Stimulated activated CD4-positive, alpha-beta T cell treated with anti-CD3 and anti-CD28 coated beads, Interleukin-1b, Interleukin-23, amount 100 ng/mL, for 1 hour (primary cell): ENCODE measurements around the gene ARHGAP18.

Source experiments
- DNase-seq, 2 donors: peaks; one replicate each; pipeline ENCODE4 v3.0.0-alpha.2; 2020; ENCODE audit warnings: low read depth in 2 of 2

ARHGAP18 gene

DNA sequence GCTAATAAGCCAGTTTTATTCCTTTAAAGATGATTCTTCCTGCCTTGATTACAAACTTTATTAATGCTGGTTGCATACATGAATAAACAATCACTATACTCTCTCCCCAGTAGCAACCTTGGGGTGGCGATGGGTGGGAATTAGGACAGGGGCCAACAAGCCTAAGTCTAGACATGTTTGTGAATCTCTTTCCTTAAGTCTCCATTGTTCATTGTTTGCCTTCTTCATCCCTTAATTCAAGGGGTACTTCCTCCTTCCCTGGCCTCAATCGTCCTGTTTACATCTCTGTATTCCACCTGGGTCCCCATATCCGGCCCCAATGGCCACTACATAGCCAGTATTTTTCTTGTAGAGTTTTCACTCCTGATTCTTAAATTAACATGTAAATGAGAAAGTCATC is 66.0 kb downstream of the ARHGAP18 start:
- DNase-seq, result no peak

DNA sequence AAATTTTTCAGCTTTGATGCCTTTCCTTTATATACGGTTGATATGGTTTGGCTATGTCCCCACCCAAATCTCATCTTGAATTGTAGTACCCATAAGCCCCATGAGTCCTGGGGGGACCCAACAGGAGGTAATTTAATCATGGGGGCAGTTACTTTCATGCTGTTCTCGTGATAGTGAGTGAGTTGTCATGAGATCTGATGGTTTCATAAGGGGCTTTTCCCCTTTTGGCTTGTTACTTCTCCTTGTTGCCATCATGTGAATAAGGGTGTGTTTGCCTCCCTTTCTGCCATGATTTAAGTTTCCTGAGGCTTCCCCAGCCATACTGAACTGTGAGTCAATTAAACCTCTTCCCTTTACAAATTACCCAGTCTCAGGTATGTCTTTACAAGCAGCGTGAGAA is 66.8 kb downstream of the ARHGAP18 start:
- DNase-seq, result no peak

DNA sequence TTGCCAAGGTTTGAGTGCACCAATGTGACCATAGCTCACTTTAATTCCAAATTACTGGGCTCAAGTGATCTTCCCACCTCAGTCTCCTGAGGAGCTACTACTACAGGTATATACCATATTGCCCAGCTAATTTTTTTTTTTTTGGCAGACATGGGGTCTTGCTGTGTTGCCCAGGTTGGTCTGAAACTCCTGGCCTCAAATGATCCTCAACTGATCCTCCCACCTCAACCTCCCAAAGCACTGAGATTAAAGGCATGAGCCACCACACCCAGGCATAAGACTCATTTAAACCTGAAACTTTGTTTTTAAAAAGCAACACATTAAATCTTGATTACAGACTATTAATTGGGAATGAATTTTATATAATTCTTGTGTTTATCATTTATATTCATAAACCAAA is 67.7 kb downstream of the ARHGAP18 start:
- no peak for DNase-seq

- no peak for DNase-seq
Observed at GRCh38 chr6:129641344-129641743, 68.6 kb downstream of the ARHGAP18 start.

- DNase-seq, result no peak
Observed at GRCh38 chr6:129638686-129639085, 71.3 kb downstream of the ARHGAP18 start.

GRCh38 chr6:129638055-129638684 is 71.8 kb downstream of the ARHGAP18 start:
- DNase-seq, result no peak

GRCh38 chr6:129637340-129638054 is 72.5 kb downstream of the ARHGAP18 start:
- no peak for DNase-seq

DNA sequence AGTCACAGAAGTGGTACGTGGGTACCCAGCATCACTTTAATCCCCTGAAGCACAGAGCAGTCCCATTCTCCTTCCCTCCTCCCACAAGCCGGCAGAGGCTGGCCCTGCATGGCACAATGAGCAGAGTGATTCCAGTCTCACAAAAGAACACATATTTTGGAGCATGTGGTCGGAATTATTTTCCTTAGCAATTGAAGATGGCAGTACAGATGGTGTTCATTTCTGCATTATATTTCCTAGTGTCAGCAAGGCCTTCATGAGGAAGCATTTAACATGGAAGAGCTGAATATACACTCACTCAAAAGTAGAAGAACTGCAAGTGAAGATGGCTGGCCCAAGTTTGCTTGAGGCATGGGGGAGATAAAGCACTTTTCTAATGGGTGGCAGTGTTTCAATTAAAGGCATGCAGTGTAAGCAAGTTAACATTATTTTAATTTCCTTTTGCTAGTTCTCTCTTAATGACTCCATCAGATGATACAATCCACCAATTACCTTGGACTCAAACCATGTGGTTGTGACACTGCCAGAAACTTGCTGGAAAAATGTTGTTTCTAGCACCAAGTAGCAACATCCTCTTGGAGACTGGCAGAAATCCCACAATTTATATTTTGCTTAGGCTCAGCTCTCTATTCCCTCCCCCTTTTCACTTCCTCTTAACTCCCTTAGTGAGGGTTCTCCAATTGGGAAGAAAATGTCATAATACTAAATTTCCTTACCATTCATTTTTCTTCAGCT is 74.4 kb downstream of the ARHGAP18 start:
- no peak for DNase-seq

- DNase-seq, result no peak
Observed at GRCh38 chr6:129634411-129635230, 75.4 kb downstream of the ARHGAP18 start.

DNA sequence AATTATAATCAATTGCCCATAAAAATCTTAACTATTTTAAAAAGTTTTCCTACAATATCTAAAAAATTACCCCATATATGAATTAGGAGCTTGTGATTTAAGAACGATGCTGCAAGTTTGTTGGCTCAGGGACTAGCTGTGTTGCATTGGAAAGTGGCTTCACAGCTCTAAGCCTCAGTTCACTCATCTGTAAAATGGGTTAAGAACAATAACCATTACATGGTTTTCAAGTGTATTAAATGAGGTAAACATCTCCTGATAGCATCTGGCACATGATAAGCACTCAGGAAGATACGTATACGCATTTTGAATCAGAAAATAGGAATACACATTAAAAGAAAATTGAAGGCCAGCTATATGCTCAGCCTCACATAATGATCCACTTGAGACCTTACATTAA is 76.4 kb downstream of the ARHGAP18 start:
- no peak for DNase-seq

- no peak for DNase-seq
Observed at GRCh38 chr6:129632172-129632613, 77.8 kb downstream of the ARHGAP18 start.

GRCh38 chr6:129631070-129631469 is 78.9 kb downstream of the ARHGAP18 start:
- no peak for DNase-seq

- DNase-seq, result no peak
Observed at GRCh38 chr6:129630596-129630995, 79.4 kb downstream of the ARHGAP18 start.

DNA sequence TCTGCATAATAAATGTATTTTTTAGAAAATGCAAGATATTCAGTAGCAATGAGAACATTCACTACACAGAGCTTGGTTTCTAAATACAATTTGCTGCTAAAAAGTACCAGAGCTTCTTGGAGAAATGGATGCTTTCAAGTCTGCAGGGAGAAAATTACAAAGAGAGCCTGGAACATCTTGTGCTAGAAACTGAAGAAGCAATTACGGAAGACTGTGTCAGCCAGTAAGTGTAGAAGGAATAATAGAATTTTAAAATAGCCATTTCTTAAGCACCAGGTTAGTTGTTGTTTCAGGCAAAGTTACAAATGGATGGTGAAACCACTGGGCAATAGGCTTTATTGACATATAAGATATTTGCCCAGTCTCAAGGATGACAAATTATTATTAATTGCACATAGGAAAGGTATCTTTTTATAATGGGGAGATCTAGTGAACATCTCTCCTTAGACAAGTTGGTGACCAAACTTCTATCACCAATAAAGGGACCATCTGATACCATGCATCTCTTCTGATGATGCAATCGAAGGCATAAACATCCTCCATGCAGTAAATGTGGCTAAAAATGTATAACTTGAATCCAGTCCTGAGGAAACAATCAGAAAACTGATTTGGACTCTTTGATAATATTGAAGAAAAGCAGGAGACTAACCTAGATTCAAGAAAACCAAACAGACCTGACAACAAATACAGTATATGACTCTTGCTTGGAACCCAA is 81.7 kb downstream of the ARHGAP18 start:
- no peak for DNase-seq

DNA sequence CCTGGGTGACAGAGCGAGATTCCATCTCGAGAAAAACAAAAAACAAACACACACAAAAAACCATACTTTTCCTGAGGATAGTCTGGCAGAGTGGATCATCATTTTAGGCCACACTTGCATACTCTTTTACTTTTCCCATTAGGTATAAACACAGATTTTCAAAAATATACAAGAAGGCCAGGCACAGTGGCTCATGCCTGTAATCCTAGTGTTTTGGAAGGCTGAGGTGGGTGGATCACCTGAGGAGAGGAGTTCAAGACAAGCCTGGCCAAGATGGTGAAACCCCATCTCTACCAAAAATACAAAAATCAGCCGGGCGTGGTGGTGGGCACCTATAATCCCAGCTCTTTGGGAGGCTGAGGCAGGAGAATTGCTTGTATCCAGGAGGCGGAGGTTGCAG is 85.5 kb downstream of the ARHGAP18 start:
- DNase-seq, result no peak

DNA sequence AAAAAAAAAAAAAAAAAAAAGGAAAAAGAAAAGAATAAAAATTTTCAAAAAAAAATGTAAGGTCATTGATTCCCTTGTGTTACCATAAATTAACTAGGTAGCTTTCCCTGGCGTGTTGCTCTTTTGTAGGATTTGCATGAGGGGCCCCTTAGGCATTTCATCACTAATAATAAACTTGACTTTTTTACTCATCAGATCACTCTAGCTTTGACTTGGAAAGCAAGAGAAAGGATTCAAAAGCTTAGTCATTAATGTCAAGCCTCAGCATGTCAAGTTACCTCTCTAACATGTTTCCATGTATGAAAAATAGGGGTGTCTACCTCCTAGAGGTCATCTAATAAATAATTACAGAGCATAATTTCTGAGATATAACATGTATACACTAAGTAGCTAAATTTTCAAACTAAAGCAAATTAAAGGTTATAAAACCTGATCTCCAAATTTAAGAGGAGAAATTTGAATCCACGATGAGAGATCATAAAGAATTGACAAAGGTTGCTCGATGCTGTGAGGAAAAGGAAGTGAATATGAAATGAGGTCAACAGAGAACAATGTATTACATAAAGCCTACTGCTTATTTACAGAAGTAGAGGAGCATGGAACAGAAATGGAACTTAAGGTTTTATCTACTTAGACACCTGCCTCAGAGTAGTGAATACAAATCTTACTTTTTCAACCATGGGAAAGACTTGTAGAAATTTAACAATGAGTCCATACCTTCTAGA is 86.8 kb downstream of the ARHGAP18 start:
- no peak for DNase-seq

DNA sequence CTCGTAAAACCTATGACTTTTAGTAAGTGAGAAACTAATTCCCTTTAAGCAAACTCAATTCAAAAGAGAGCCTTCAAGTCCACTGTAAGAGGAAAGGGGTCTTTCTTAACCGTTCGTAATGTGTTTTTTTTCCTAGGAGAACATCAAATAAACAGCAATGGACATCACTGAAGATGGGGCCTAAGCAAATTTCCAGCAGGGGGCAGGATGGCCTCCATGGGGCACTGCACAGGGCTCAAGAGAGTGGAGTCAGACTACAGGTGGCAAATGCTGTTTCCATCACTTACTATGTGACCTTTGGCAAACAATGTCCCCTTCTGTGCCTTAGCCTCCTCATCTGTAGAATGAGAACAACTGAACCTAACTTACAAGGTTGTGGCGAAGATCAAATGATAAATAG is 88.7 kb downstream of the ARHGAP18 start:
- no peak for DNase-seq

DNA sequence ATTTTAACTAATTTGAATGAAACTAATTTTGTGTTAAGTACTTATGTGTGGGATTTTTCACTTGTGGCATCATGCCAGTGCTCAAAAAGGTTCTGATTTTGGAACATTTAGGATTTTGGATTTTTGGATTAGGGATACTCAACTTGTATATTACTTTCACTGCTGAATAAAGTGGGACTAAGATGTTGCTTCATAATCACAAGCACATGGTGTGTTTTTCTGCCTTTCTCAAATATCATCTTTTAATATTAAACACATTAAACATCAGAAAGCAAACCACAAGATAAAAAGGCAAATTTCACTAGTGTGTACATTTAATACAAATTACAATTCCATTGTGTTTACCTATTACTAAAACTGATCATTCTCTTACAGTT is 89.8 kb downstream of the ARHGAP18 start:
- no peak for DNase-seq

DNA sequence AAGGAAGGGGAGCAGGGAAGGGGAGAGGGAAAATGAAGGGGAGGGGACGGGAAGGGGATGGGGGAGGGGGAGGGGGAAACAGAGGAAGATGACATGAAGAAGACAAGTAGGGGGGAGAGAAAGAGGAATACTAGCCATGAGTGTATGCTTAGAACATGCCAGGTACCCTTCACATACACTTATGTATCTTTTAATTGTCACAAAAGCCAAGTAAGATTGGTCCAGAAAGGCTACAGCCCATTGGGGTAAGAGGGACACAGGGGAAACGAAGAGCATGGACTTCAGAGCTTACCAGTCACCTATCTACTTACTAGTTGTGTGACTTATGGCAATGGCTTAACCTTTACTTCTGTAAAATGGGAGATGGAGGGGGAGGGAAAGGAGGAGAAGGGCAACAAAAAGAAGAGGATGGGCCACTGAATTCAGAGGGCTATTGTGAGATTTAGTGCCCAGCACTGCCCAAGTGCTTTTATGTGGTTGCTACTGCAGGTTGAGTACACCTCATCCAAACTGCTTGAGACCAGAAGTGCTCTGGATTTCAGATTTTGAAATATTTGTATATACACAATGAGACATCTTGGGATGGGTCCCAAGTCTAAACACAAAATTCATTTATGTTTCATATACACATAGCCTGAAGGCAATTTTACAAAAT is 90.3 kb downstream of the ARHGAP18 start:
- no peak for DNase-seq

DNA sequence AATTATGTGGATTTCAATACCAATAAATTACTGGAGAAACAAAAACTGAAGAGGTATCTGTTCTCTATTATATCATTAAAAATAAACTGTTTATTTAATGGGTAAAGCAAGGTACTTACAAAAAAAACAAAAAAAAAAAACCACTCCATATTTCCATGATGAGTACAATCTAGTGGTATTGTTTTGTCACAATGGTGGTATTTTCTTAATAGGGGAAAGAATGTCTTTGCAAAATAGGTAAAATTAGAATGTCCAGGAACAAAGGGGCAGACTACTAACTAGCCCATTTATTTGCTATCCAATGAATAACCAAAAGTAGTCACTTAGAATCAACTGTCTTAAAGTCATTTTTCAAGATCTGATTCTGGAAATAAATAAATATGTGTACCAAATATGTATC is 92.0 kb downstream of the ARHGAP18 start:
- no peak for DNase-seq
